Measurements from ENCODE around the gene LRSAM1.

DNA sequence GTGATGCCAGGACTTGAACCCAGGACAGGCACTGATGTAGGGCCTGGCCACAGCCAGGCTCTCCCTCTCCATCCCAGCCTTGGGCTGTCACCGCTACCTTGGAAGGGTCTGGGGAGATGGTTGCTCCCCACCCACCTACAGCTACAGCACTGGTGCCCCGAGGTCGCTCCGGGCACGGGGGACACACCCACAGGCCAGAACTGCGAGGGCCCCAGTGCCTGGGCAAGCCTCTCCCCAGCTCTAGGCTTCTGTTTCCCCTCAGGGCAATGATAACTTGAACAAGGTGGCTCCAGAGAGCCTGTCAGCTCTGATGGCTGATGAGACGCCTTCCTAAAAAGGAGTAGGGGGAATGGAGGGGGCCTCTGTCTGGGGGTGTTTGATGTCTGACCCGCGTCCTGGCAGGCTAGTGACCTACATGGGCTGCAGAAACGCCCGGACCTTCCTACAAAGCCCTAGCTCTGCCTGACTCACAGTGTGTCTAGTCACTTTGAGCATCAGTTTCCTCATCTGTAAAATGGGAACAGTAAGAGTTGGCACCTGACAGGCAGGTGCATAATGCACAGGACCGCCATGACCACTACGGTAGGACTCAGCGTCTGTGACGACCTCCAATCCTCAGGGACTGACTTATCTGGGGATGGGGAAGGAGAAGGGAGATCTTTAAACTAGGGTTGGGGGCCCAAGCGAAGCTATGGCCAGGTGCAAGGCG, 76.4 kb downstream of the LRSAM1 start:
- TF ChIP-seq, protein P1, sequence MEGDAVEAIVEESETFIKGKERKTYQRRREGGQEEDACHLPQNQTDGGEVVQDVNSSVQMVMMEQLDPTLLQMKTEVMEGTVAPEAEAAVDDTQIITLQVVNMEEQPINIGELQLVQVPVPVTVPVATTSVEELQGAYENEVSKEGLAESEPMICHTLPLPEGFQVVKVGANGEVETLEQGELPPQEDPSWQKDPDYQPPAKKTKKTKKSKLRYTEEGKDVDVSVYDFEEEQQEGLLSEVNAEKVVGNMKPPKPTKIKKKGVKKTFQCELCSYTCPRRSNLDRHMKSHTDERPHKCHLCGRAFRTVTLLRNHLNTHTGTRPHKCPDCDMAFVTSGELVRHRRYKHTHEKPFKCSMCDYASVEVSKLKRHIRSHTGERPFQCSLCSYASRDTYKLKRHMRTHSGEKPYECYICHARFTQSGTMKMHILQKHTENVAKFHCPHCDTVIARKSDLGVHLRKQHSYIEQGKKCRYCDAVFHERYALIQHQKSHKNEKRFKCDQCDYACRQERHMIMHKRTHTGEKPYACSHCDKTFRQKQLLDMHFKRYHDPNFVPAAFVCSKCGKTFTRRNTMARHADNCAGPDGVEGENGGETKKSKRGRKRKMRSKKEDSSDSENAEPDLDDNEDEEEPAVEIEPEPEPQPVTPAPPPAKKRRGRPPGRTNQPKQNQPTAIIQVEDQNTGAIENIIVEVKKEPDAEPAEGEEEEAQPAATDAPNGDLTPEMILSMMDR (optimal IDR thresholded peaks at IDR 0.05 in 1 of 3, IDR thresholded peaks at IDR 0.05 in 1 of 3, conservative IDR thresholded peaks at IDR 0.05 in 1 of 3; ENCODE audit: extremely low read depth in 1 of 3, insufficient read depth in 2 of 3, low read length in 3 of 3), result no peak
- TF ChIP-seq EZH2 (IDR thresholded peaks at IDR 0.05; ENCODE audit: low read length), result no peak
